NCI-H2081 treated with DMSO at 0.1 percent for 48 hours (cell line): ENCODE measurements around the gene MSI2.

Experiments
- DNase-seq: peaks from one replicate; lab custom pipeline; 2025; lab: John Stamatoyannopoulos, UW

The MSI2 gene

GRCh38 chr17:57246257-57246656, 10.1 kb upstream of the MSI2 start:
- DNase-seq: no peak

DNA sequence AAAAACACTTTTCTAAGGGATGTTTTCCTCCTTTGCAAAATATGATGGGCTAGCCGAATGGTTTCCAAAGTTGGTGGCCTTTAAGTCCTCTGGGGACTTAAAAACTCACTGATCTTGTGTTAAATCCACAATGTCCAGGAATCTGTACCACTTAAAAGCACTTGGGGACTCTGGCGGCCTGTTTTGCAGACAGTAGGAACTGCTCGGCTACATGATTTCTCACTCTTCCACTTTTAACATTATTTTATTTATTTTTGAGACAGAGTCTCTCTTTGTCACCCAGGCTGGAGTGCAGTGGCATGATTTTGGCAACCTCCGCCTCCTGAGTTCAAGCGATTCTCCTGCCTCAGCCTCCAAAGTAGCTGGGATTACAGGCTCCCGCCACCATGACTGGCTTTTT, 9.1 kb upstream of the MSI2 start:
- no peak for DNase-seq

DNA sequence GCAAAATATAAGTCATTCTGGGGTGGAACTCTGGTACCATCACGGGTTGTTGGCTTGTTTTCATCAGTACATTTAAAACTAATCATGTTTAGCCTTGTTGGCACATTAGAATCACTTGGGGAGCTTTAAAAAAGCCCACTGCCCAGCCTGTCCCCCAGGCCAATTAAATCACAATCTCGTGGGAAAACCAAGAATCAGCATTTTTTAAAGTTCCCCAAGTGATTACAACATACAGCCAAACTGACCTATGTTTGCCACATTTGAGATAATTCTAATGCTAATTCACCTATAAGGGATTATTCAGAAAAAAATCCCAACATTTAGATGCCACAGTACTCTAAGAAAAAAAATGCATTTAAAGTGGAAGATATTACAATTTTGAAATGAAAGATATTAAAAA, 8.4 kb upstream of the MSI2 start:
- DNase-seq: no peak

- no peak for DNase-seq
These were observed 6.8 kb upstream of the MSI2 start for GRCh38 chr17:57249520-57249919.

GRCh38 chr17:57251211-57251787, 5.0 kb upstream of the MSI2 start:
- DNase-seq: no peak

- DNase-seq: no peak
These were observed 2.8 kb upstream of the MSI2 start for GRCh38 chr17:57253362-57254065.

DNA sequence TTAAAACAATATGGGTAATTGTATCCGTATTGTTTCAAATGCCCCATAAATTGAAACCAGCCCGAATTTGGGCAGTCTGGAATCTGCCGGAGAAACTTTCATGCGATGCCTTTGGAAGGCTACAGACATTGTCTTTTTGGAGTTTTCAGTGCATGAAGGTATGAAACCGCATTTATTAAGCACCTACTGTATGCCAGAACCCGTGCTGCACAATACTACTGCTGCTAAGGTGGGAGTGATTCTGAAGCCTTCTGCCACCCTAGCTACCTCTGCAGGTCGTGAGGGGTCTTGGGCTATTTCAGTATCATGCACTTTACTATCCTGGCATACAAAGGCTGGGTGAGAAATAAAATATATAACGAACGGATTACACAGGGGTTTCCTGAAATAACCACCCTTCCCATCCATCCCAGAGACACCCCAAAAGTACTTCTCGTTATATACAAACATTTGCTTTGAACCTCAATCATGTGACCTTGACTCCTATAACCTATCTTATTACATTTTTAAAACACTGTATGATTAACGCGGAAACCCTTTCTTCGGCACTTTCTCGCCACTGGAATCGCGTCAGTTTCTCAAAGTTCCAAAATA, 1.0 kb upstream of the MSI2 start:
- DNase-seq: no peak

DNA sequence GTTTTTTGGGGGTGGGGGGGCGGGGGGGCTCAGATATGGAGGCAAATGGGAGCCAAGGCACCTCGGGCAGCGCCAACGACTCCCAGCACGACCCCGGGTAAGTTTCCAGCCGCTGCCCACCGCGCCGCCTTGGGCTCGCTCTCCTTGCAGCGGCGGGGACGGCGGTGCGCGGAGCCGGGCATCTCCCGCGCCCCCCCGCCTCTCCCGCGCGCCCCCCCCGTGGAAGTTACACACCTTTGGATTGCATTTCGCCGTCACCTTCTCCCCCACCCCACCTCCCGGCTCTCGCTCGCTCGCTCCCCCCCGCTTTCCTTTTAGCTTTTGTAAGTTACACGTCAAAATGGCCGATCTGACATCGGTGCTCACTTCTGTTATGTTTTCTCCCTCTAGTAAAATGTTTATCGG, 387 bp downstream of the MSI2 start:
- DNase-seq: no peak

DNA sequence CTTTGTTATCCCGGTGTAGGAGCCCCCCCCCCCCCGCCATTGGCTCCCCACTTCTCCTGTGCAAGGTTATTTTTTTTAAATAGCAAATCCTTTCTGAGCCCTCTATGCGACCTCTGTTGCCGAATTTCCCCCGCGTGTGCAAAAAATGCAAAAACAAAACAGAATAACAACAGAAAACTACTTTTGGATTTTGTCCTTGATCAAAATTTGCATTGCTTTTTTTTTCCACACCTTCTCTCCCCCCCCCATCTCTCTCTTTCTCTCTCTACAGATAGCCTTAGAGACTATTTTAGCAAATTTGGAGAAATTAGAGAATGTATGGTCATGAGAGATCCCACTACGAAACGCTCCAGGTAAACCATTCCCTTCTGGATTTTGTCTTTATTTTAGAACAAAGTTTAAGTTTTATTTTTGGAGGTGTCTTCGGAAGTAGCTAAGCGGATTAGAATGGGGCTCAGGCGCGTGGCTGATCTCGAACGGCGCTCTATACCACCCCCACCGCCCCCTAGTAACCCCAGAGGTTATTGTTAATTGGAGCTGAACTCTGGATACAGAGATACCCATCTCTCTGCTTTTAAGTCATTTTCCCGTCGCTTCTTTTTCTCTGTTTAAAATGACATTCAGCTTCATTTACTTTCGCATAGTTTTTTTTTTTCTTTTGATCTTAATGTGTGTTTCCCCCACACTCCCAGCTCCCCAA, 1.0 kb downstream of the MSI2 start:
- no peak for DNase-seq

- no peak for DNase-seq
These were observed 1.9 kb downstream of the MSI2 start for GRCh38 chr17:57257895-57258851.

DNA sequence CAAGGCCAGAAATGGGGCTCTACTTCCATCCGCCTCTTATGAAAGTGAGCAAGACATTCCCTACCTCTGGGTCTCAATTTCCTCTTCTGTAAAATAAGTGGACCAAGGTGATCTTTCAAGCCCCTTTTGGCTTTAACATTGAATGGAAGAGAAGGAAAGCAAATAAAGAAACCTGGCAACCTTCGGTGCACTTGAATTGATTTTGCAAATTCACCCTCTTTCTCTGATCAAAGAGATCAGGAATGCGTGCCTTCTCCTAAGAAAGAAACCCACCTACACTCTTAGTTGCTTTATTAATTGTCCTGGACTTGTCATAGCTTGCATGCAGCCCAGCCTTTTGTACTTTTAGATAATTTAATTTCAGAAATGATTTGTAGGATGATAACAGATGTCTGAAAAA, 3.0 kb downstream of the MSI2 start:
- no peak for DNase-seq

DNA sequence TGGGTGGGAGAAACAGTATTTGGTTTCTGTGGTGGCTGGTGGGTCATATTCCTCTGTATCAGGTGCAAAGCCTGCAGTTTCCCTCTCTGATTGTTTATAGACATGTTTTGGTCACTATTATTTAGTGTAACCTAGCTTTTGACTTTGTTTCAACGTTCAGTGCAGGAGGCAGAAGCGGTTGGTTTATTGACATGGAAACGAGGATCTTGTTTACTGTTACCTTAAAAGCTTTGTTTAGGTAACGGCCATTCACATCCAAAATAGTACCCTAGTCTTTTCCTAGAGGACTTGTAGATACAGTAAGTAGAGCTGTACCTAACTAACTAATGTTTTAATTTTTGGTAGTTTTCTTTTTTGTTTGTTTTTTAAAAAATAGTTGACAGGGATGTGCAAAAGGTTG, 3.5 kb downstream of the MSI2 start:
- DNase-seq: no peak

- no peak for DNase-seq
These were observed 4.2 kb downstream of the MSI2 start for GRCh38 chr17:57260325-57261083.

DNA sequence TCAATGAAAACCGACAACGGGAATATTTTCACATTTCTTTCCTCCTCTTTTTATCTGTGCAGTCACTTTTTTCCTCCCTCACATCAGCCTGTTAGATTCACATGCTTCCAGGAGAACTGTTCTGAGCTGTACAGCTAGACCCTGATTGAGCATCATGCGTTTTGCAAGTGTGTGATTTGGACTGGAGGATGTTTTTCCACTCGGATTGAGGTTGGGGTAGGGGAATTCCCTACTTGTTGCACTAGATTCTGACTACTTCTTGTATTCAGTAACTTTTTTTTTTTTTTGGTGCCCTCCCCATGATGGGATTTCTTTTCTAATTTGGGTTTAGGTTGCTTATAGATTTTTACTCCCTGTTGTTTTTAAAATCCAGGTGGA, 4.8 kb downstream of the MSI2 start:
- DNase-seq: no peak

- no peak for DNase-seq
These were observed 6.2 kb downstream of the MSI2 start for GRCh38 chr17:57262557-57262956.

- no peak for DNase-seq
These were observed 7.9 kb downstream of the MSI2 start for GRCh38 chr17:57264250-57264649.

DNA sequence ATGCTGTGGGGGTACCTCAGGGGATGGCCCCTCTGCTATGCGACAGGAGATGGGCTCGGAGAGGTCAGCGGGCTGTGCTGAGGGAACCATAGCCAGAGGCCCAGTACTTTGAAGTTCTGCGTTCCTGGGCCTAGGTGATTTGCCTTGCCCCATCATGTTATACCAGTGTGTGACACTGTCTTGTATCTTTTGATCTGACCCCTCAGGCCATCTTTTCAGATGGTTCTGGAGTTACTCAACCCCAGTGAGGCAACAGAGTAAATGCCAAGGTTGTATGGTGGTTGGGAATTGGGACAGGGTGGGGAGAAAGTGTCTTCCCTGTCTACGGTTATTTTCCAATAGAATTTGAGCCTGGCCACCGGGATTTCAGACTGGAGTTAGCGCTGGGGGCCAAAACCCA, 8.5 kb downstream of the MSI2 start:
- no peak for DNase-seq

GRCh38 chr17:57266902-57267311, 10.6 kb downstream of the MSI2 start:
- no peak for DNase-seq

- DNase-seq: no peak
These were observed 11.9 kb downstream of the MSI2 start for GRCh38 chr17:57268181-57268580.

- no peak for DNase-seq
These were observed 12.7 kb downstream of the MSI2 start for GRCh38 chr17:57269052-57269451.

GRCh38 chr17:57269598-57270255, 13.4 kb downstream of the MSI2 start:
- no peak for DNase-seq
